Stimulated activated CD8-positive, alpha-beta memory T cell treated with anti-CD3 and anti-CD28 coated beads, Interleukin-7, amount 100 ng/mL, for 24 hours (primary cell): ENCODE data around the gene DYDC1.
"Not testable (repeated sequence)": the region's sequence is repeated elsewhere in the genome, so short reads cannot be mapped to it uniquely, and the experiment has no call there.

ENCODE experiments used
- DNase-seq: peaks from one replicate; pipeline ENCODE4 v3.0.0-alpha.2; 2020; ENCODE audit warnings: low read depth

Gene DYDC1

DNA sequence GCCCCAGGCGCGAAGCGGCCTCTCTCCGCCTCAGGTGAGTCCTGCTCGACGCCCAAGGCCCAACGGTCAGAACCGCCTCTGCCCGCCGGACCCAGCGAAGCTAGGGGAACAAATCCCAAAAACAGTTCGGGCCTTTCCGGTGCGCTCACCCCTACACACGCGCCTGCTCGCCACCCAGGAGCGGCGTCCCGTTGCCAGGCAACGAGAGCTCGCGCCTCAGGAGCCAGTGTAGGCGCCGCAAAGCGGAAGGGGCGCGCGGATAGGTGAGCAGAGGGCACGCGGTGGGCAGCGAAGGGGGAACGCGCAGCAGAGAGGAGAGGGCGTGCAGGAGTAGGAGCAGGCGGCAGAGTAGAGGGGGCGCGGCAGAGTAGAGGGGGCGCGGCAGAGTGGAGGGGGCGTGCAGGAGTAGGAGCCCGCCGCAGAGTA lies at the start of gene DYDC1, which contains the start of gene DYDC2:
DYDC1 (minus strand) TSS at position 193 of the 426 bp plus-strand sequence. CDS start 4,154 bp downstream, outside the sequence.
DYDC2 (plus strand) TSS at position 219 of the 426 bp plus-strand sequence. CDS start 5,663 bp downstream, outside the sequence.
- DNase-seq, result no peak

DNA sequence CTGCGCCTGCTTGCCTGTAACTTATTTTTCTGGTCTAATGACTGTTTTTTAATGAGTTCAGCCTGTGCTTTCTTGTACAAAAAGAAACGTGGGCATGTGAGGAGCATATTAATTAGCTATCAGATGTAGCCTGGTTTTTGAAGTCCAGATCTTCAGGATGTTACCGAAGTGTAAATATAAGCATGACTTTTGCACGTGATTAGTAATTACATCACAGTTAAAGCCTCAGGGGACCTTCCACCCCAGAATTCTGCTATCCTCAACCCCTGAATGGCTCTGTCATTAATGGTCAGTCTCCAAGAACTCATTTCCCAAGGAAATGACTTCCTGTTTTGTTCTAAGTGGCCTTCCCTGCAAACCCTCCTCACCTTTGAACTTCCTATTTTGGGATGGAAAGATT lies 49.6 kb upstream of the DYDC1 start:
- no peak for DNase-seq

DNA sequence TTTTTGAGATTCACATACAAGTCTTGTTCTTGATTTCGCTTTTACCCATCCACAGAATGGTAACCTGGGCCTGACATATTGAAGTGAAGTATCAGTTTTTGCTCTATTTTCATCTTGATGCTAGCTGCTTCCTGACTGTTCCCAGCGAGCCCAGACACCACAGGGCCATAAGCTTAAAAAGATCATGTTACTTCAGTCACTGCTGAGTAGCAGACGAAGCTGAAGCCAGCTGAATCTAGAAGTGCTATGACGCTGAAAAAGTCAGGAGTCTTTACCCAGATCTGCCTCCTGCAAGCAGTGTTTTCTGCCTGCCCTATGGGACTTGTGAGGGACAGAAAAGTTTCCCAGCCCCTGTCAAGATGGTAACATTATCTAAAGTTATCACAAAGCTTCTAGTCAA lies 49.1 kb upstream of the DYDC1 start:
- no peak for DNase-seq

DNA sequence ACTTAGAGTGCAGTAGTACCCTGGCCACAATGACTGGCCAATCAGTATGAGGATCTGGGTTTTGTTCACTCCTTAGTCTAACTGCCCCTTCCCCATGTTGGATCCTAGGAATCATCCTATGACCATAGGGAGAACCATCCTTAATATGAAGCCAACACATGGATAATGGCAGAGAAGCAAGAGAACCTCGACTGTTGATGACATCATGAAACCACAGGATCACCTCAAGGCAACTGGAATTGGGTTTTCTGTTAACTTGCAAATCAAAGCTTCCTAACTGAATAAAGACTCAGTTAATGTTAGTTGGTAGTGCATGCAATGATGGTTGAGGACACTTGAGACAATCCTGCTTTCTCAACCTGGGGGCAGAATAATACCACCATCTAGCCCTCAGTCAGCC lies 48.5 kb upstream of the DYDC1 start:
- no peak for DNase-seq

DNA sequence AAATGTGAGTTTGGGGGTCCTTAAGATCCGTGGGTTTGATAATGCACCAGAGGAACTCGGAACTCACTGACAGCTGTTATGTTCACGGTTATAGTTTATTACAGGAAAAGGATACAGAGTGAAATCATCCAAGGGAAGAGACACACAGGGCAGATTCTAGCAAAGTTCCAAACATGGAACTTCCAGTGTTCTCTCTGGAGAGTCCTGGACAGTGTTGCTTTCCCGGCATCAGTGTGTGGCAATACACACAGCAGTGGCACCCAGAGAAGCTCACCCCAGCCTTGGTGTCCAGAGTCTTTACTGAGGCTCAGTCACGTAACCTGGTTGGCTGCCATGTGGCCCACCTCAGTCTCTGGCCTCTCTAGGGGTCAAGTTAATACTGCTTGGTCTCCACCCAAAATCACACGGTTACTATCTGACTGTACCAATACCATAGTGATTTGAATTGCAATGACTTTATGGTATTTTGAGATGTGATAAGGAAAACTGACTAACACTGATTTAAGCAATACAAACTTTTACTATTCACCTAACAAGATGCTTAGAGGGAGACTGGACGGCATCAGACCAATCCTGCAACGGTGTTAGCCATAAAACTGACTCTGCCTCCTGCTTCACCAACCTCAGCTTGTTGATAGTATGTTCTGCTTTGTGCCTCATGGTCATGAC lies 43.7 kb upstream of the DYDC1 start:
- no peak for DNase-seq

DNA sequence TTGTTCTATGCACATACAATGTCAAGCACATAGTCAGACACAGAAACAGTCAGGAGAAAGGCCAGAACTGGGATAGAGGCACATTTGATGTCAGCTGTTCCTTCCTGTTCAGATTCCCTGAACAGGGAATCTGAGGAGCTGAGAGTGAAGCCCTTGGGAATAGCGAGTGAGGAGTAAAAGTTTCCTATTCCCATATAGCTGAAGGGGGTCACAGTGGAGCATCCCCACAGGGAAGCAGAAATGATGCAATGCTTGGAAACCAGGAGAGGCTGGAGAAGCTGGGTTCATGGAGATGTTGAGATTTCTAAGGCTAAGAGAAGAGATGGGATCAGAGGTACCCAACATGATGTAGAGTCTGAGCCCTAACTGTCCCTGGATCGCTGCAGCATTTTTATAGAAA lies 40.5 kb upstream of the DYDC1 start:
- no peak for DNase-seq

DNA sequence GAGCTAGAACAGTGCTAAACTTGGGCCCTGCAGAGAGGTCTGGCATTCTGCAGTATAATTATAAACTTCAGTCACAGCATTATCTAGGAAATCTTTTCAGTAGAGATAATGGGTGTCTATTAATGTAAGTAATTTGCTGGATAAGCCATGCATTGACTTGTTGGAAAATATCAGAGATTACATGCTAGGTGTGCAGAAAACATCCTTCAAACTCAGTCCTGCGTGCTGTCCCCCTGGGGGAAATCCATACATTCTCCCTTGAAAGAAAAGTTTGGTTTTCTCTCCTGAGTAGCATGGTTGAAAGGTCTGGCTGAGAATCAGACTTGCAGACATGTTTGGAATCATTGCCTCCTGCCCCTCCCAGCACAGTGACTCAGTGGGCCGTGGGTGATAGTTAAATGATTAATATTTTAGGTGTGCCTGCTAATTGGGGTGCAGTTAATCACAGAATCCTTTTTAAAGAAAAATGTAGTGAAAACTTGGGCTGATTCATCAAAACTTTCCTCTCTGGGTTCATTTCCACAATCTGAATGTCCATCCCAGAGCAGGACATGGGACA lies 37.9 kb upstream of the DYDC1 start:
- no peak for DNase-seq

DNA sequence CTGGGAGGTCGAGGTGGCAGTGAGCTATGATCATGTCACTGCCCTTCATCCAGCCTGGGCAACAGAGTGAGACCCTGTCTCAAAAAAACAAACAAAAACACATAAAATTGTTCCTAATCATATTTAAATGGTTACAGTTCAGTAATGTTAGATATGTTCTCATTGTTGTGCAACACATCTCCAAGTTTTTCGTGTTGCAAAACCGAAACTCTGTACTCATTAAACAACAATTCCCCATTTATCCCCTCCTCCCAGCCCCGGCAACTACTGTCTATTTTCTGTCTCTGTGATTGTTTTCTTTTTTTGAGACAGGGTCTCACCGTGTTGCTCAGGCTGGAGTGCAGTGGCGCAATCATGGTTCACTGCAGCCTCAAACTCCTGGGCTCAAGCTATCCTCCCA lies 35.7 kb upstream of the DYDC1 start:
- DNase-seq, result no peak

DNA sequence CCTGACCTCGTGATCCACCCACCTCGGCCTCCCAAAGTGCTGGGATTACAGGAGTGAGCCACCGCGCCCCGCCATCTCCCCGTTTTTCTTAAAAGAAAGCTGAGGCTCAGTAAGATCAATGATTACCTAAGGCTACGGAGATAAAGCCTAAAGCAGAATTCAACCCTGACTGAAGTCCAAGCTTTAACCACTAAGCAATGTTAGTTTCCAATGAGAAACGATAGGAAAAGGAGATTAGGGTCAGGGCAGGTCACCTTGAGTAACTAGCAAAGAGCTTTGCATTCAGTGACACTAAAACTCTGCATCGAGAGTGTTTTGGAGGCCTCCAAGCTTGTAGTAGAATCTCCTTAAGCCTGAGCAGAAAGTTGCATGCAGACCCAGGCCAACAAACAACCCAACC lies 34.2 kb upstream of the DYDC1 start:
- DNase-seq, result no peak

DNA sequence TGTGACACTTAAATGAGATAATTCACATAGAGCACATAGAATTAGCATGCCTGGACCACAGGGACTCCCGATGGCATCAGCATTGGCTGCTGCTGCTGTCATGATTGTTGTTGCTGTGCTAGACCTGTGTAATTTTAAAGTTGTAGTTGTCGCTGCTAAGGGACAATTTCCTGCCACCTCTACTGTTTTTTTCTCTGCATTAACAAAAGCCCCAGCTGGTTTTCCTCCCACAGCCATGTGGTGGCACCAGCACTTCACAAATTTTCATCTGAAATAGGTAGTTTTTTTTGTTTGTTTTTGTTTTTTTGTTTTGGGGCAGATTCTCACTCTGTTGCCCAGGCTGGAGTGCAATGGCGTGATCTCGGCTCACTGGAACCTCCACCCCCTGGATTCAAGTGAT lies 26.4 kb upstream of the DYDC1 start:
- no peak for DNase-seq

DNA sequence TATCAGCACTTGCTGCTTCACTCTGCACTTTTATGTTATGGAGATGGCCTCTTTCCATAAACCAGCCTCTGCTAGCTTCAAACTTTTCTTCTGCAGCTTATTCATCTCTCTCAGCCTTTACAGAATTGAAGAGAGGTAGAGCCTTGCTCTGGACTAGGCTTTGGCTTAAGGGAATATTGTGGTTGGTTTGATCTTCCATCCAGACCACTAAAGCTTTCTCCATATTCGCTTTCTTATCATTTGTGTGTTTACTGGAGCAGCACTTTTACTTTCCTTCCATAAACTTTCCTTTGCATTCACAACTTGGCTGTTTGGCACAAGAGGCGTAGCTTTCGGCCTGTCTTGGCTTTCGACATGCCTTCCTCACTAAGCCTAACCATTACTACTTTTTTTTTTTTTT lies 23.6 kb upstream of the DYDC1 start:
- DNase-seq, result no peak

DNA sequence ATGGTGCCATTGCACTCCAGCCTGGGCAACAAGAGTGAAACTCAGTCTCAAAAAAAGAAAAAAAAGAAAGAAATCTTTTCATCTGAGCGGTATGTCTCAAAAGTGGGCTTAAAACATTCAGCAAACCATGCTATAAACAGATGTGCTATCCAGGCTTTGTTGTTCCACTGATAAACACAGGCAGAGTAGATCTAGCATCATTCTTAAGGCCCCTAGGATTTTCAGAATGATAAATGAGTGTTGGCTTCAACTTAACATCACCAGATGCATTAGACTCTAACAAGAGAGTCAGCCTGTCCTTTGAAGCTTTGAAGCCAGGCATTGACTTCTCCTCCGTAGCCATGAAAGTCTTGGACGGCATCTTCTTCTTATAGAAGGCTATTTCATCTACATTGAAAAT lies 23.1 kb upstream of the DYDC1 start:
- no peak for DNase-seq

DNA sequence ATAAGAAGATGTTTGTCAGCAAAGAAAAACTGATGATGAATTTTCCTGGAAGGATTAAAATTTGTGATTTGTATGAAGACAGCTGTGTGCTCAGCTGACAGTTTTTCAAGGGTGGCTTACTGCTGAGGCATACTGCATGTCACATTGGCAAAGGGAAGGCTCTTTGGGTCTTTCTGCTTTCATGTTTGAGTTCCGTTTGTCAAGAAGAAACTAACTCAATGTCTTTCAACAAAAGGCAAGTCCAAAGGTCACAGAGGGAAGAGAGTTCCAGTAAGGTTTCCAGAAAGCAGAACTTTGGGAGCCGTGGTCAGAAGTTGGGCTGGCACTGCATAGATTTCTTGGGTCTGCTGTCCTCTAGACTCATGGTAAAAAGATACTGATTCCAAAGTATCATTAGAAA lies 16.9 kb upstream of the DYDC1 start:
- DNase-seq, result no peak

DNA sequence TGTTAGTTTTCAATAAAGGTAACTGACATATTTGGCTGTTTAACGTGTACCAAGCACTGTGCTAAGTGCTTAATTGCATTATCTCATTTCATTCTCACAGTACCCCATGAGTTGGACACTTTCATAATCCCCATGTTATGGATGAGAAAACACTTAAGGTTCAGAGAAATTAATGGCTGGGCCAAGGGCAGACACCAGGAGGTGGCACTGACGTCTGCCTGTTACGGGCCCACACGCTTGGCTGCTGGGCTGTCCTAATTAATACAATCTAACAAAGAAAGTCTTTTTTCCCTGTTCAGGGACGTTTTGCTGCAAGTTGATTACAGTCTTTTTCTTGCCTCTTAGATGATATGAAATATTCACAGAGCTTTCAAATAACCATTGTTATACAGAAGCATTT lies 16.1 kb upstream of the DYDC1 start:
- DNase-seq, result no peak

DNA sequence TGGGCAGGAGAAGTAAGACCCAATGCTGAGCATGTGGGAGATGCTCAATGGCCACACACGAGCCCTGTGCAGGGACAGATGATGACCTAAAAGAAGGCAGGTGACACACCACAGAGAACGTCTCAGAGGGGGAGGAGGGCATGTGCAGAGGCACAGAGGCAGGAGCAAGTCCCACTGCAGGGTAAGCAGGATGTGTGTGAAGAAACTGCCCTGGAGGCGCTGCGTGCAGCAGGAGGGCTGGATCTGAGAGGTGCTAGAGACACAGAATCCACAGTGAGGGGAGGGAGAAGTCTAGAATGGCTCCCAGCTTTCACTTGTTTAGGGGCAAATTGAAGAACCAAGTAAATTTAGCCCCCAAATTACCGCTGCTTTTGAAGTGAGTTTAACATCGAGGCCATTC lies 14.9 kb upstream of the DYDC1 start:
- DNase-seq, result no peak

DNA sequence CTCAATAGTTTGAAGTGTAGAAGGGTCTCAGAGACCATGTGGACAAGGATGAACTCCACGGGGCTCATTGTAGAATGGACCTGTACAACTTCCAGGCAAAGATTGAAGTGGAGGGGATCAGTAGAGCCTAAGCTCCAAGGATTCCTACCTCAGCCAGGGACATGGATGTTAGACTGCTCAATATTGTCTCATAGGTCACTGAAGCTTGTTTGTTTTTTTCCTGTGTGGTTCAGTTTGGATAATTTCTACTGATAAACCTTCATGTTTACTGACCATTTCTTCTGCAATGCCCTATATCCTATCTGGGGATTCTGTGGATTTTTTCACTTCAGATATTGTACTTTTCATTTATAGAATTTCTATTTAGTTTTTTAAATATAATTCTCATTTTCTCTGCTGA lies 9.0 kb upstream of the DYDC1 start:
- no peak for DNase-seq

DNA sequence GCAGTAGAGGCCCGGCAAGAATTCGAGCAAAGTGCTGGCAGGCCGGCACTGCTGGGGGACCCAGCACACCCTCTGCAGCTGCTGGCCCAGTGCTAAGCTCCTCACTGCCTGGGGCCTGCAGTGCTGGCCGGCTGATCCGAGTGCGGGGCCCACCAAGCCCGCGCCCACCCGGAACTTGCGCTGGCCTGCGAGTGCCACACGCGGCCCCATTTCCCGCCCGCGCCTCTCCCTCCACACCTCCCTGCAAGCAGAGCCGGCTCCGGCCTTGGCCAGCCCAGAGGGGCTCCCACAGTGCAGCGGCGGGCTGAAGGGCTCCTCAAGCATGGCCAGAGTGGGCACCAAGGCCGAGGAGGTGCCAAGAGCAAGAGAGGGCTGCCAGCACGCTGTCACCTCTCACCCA lies 3.1 kb upstream of the DYDC1 start:
- DNase-seq, result no peak

DNA sequence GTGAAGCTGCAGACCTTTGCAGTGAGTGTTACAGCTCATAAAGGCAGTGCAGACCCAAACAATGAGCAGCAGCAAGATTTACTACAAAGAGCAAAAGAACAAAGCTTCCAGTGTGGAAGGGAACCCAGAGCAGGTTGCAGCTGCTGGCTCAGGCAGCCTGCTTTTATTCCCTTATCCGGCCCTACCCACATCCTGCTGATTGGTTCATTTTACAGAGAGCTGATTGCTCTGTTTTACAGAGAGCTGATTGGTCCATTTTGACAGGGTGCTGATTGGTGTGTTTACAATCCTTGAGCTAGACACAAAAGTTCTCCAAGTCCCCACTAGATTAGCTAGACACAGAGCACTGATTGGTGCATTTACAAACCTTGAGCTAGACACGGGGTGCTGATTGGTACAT lies 2.4 kb upstream of the DYDC1 start:
- not testable (repeated sequence) for DNase-seq

DNA sequence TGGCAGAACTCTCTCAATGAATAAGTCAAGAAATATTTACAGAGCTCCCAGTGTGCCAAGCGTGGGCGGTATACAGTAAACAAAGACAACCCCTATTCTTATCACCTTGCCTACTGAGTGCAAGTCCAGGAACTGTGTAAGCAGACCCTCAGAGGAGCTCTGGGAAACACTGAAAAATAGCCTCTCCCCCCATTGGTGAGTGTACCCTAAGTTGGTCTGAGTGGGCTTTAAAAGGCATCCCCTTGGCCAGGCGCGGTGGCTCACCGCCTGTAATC lies 1.2 kb upstream of the DYDC1 start:
- DNase-seq, result no peak

DNA sequence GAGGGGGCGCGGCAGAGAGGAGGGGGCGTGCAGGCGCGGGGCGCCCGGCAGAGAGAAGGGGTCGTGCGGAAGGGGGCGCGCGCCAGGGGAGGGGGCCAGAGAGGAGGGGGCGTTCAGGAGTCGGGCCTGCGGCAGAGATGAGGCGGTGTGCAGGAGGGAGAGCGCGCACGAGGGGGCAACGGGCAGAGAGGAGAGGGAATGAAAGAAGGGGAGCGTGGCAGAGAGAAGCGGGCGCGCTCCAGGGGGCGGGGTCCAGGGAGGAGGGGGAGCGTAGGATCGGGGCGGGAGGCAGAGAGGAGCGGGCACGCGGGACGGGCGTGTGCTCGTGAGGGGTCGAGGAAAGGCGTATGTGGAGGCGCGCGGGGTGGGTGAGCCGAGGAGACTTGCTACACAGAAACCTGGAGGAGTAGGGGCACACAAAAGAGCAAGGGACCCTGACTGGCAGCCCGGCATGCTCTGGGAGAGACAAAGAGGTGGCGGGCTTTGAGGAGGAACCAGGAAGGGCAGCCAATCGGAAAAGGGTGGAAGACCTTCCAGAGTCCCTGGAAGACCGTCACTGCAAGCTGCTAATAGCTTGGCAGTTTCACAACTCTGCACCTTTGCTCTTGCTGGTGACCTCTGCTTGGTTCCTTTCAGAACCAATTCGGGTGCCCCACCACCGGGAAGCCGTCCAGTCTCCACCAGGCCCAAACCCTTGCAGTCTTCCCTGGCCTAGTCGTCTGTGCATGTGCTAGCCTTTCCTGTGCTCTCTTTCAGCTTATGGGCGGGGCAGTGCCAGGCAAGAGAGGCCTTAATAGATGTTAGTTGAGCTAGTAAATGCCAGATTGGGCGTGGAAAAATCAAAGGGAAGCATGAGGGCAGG lies 665 bp upstream of the DYDC1 start:
- no peak for DNase-seq

DNA sequence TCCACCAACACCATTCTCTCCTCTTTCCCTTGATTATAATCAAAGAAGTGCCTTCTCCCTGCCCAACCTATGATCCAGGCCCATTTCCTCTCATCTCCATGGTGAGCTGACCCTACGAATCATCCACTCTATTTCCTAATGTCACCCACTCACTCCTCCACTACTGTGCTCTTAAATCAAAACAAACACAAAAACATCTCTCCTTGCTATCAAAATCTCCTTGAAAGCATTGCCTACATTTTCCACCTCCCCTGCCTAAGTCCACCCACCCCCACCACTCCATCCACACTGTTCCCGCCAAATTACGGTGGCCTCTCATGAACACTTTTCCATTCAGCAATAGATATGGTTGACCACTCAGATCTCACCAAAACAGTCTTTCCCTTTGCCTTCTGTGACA lies 5.3 kb downstream of the DYDC1 start:
- no peak for DNase-seq

DNA sequence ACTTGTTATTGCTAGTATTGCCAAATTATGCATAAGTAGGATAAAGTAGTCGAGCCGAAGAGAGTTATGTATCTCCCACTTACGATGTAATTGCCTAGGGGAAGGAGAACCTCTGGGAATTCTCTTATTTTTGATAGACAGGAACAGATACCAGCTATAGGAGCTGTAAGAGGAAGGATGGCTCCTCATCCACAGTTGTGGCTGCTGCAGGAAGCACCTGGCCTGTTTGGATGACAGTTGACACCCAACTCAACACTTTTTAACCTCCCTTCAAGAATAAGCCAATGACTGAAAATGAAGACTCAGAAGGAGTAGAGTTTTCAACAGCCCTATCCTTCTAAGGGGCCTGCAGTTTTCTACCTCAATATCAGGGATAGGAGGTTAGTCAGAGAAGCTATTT lies 6.3 kb downstream of the DYDC1 start:
- no peak for DNase-seq

DNA sequence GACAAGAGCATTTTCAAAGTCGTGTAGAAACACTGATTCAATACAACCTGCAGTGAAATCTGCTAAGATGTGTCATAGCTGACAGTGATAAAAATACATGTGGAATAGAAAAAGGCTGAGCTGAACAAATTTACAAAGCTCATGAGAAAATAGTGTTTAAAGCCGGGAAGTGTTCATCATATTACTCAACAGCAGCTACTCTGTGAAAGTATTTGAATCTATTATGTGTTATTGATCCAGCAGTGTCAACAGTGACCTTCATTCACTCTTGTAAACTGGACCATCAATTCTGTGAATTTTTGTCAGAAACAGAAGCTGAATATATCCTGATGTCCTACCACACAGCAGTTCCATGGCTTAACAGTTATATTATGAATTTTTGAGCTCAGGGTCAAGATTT lies 11.6 kb downstream of the DYDC1 start:
- DNase-seq, result no peak

DNA sequence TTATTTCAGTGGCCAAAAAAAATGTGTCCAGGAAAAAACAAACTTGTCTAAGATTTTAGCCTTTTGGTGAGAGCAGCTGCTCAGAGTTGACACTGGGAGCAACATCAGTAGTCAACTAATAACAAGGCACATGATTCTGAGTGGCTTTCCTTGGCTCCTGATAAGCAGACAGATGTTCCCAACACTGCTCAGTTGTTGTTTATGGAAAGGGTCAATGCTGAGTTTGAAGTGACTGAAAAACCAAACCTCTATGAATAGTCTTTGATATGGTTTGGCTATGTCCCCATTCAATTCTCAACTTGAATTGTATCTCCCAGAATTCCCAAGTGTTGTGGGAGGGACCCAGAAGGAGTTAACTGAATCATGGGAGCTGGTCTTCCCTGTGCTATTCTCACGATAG lies 12.3 kb downstream of the DYDC1 start:
- no peak for DNase-seq
